Fibroblast of mammary gland (primary cell): ENCODE data around the gene FOXN1.
"Not testable (repeated sequence)": the region's sequence is repeated elsewhere in the genome, so short reads cannot be mapped to it uniquely, and the experiment has no call there.

Experiments
- DNase-seq: peaks from one replicate; pipeline ENCODE4 v3.0.0-alpha.2; 2010; ENCODE audit warnings: low read depth
- H3K4me3 ChIP-seq: 2 replicates; pipeline ENCODE4 v1.5.1; 2011; ENCODE audit warnings: low read depth, mild to moderate bottlenecking, low read length, moderate library complexity; ENCODE audit not compliant: control insufficient read depth
- CTCF ChIP-seq: conservative IDR thresholded peaks from 2 replicates; pipeline ENCODE4 v1.5.1; 2011; ENCODE audit warnings: low read depth, low read length, inconsistent platforms; ENCODE audit not compliant: control insufficient read depth, insufficient read depth

The FOXN1 gene

GRCh38 chr17:28520687-28521086, 14.5 kb downstream of the FOXN1 start:
- no peak for DNase-seq
- no peak for TF ChIP-seq CTCF
- no peak overlapping the region for H3K4me3 ChIP-seq

DNA sequence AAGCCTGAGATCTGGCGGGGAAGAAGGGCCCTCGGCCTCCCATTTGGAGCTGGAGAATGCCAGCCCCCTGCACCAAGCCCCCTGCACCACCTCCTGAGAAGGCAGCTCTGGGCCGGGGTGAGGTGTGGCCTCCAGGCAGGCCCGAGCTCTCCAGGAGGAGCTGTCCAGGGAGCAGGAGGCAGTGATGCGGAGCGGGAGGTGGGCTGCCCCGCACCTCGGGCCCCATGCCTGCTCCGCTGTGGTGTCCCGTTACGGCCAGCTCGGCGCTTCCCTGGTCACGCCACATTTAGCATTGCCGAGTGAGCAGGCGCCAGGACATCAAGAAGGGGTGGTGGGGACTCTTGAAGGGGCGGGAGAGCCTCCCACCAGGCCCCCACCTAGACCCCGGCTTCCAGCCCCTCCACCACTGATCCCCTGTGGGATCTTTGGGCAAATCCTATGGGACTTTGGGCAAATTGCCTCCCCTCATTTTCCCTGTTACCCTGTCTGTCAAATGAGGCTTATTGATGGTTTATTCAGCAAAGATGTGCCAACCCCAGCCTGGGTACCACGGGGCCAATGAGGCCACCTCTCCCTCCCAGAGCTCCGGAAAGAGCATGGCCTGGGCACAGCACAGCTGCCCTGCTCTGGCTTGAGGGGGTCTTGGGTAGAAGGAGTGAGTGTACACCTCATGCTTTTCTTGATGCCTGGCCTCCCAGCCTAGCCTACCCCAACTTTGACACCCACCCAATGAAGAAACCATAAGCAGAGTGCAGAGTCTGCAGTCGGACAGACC, 15.3 kb downstream of the FOXN1 start:
- no peak overlapping the region for H3K4me3 ChIP-seq
- TF ChIP-seq CTCF: no peak
- DNase-seq: no peak

GRCh38 chr17:28522281-28522680, 16.1 kb downstream of the FOXN1 start:
- DNase-seq: not testable (repeated sequence)

GRCh38 chr17:28523186-28523585, 17.0 kb downstream of the FOXN1 start:
- TF ChIP-seq CTCF: no peak
- H3K4me3 ChIP-seq: no peak overlapping the region
- no peak for DNase-seq

More at GRCh38 chr17:28522281-28522680, 16.1 kb downstream of the FOXN1 start:
- not testable (repeated sequence) for H3K4me3 ChIP-seq

DNA sequence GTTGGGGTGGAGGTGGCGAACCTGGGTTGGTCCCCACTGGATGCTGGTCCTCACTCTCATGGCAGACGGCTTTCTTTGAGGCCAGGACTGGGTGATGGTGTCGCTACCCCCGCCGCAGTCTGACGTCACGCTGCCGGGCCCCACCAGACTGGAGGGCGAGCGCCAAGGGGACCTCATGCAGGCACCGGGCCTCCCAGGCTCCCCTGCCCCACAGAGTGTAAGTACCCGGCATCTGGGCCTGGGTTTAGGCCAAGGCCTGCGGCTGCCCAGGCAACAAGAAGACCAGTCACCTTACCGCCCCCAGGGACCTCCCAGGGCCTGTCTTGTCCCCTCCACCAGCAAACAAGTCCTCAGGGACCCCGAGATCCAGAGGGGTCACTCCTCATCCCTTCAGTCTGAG, 17.7 kb downstream of the FOXN1 start:
- TF ChIP-seq CTCF: no peak
- no peak for DNase-seq
- H3K4me3 ChIP-seq: no peak overlapping the region

DNA sequence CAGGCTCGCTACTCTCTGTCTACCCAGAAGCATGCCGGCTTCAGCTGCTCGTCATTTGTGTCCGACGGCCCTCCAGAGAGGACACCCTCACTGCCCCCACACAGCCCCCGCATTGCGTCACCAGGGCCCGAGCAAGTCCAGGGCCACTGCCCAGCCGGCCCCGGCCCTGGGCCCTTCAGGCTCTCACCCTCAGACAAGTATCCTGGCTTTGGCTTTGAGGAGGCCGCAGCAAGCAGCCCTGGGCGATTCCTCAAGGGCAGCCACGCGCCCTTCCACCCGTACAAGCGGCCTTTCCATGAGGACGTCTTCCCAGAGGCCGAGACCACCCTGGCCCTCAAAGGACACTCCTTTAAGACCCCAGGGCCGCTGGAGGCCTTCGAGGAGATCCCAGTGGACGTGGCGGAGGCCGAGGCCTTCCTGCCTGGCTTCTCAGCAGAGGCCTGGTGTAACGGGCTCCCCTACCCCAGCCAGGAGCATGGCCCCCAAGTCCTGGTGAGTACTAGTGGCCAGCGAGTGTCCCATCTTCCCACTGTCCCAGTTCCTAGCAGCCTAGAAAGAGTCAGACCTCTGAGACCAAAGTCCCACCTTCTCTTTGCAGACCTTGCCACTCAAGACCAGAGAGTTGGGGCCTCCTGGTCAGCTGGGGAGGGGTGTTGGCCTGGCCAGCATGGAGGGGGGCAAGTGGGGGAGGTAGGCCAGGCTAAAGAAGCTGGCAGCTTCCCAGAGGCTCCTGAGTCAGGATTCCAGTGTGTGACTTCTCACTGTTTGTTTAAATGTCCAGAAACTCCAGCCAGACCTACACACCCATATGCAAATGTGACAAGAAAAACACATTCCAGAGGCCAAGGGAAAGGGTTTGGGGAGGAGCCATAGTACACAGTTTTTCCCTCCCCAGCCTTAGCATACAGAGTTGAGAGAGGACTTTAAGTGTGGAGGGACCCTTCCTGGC, 18.6 kb downstream of the FOXN1 start:
- peak; percentile 22 for DNase-seq
- TF ChIP-seq CTCF: no peak
- H3K4me3 ChIP-seq: no peak overlapping the region

DNA sequence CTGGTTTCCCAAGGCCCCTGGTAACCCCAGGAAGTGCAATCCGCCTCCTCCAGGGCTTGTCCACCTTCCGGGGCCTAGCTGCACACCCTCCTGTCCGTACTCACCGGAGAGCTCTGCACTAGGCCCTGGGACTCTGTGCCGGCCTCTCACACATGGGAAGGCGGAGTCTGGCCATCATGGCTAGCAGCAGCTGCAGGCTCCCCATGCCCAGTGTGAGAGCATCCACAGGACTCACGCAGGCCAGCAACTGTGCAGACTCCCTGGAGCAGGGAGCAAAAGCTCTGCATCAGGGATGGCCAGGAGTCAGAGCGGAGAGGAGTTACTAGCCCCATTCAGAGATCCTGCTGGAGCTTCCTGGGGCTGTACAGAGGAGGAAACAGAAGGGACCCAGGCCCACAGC, 20.2 kb downstream of the FOXN1 start:
- no peak for TF ChIP-seq CTCF
- no peak overlapping the region for H3K4me3 ChIP-seq
- DNase-seq: no peak
